ENCODE results near the gene ERI3. TPM values are rescaled to one million over a fixed set of nuclear protein-coding genes. Genes with fewer than 3 reads are reported as not detected.

Gene ERI3
- total RNA-seq, 1 donor from 2014 or later, result 58.3 TPM

DNA sequence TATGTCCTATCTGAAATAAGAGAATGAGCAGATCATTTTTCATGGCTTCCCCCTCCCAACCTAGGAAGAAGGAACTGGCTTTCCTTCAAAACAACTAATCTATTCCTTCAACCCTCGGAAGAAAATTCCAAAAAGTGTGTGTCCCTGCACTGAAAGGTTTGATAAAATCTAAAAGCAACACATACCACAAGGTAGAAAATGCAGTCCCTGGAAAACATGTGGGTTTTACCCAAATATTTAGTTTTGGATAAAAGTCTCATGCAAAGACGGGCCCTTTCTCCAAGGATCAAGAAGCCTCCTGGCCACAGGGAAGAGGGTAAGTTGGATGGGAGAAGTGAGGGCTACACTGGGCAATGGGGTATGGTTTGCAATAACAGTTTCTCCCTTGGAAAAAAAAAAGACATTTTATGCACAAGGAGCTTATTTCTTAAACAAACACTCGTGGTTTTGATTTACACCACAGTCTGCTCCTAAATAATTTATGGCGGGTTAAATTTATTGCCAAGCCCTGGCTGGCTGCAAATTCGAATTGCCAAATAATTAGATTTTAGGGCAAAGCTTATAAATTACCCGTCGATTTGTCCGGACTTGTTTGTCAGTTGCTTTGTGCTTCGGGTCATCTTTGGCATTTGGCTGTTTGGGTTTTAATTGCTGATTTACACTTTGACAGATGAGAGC is 28.9 kb downstream of the ERI3 start:
- DNase-seq (ENCODE audit: low read depth) (peak; percentile 40), FAIRE-seq (no peak)
- no peaks in the 10 kb centered on the region for H3K27me3 ChIP-seq (ENCODE audit: insufficient read depth, low read length)
- peak overlapping the region; percentile 43 for H3K27ac Mint-ChIP-seq (ENCODE audit: unreplicated experiment)
- no peak for TF ChIP-seq CTCF (IDR thresholded peaks at IDR 0.05; ENCODE audit: insufficient read depth, low read depth, low read length)
- TF ChIP-seq EZH2 (IDR thresholded peaks at IDR 0.05; ENCODE audit: insufficient read depth, low read length), result no peak
- no peaks in the 10 kb centered on the region for H3K9me3 ChIP-seq (ENCODE audit: insufficient read depth, low read depth, low read length)
- peak overlapping the region; percentile 70 for H3K4me2 ChIP-seq (ENCODE audit: low read length)
- no peaks in the 10 kb centered on the region for H3K9me3 Mint-ChIP-seq (ENCODE audit: unreplicated experiment)
- H3K4me1 ChIP-seq (ENCODE audit: insufficient read depth, low read length), result peaks cover 37% of the 10 kb centered on the region
- H3K79me2 ChIP-seq (ENCODE audit: insufficient read depth, low read length), result peaks cover 18% of the 10 kb centered on the region
- H3K4me1 Mint-ChIP-seq (ENCODE audit: low read depth, unreplicated experiment), result peaks cover 37% of the 10 kb centered on the region
- H3K27ac ChIP-seq (ENCODE audit: low read depth, low read length), result peak overlapping the region; percentile 92
- no peaks in the 10 kb centered on the region for H3K36me3 ChIP-seq (ENCODE audit: insufficient read depth, low read length)
- H2AFZ ChIP-seq (ENCODE audit: low read depth, low read length), result no peak overlapping the region
- H3K4me3 Mint-ChIP-seq (ENCODE audit: unreplicated experiment), result no peak overlapping the region
- peaks cover 19% of the 10 kb centered on the region for H4K20me1 ChIP-seq (ENCODE audit: insufficient read depth, low read length)
- no peak overlapping the region for H3K9ac ChIP-seq (ENCODE audit: low read length)
- no peak overlapping the region for H3K4me3 ChIP-seq (ENCODE audit: insufficient read depth, low read depth, low read length)
- H3K27me3 Mint-ChIP-seq (ENCODE audit: low read depth, unreplicated experiment), result no peaks in the 10 kb centered on the region
- H3K36me3 Mint-ChIP-seq (ENCODE audit: low read depth, unreplicated experiment), result peaks cover 10% of the 10 kb centered on the region

DNA sequence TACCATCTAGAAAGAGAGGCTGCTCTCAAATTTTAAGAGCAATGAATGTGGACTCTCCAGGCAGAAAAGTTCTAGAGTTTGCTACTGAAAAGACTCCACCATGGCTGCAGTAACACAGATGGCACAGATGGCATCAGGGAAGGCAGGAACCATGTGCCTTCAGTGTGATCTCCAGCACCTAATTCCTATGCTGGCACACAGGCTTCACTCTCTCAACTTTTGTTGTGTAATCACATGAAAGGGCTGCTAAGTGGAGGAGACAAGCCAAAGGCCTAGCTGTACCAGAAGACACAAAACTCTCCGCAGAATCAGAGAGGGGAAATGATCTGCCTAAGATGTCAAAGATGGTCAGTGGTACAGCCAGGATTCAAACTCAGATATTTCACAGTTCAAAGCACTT is 31.1 kb downstream of the ERI3 start:
- H3K4me3 Mint-ChIP-seq (ENCODE audit: unreplicated experiment), result no peak overlapping the region
- Histone ChIP-seq H3K79me2 (ENCODE audit: insufficient read depth, low read length) (peaks cover 7% of the 10 kb centered on the region), H3K9me3 (ENCODE audit: insufficient read depth, low read depth, low read length) (no peaks in the 10 kb centered on the region), H3K9ac (ENCODE audit: low read length) (no peak overlapping the region), H3K27ac (ENCODE audit: low read depth, low read length) (no peak overlapping the region), H3K4me1 (ENCODE audit: insufficient read depth, low read length) (peaks cover 31% of the 10 kb centered on the region), H3K36me3 (ENCODE audit: insufficient read depth, low read length) (no peaks in the 10 kb centered on the region), H2AFZ (ENCODE audit: low read depth, low read length) (no peak overlapping the region), H4K20me1 (ENCODE audit: insufficient read depth, low read length) (peaks cover 25% of the 10 kb centered on the region), H3K4me2 (ENCODE audit: low read length) (no peak overlapping the region), H3K4me3 (ENCODE audit: insufficient read depth, low read depth, low read length) (no peak overlapping the region), H3K27me3 (ENCODE audit: insufficient read depth, low read length) (no peaks in the 10 kb centered on the region)
- H3K4me1 Mint-ChIP-seq (ENCODE audit: low read depth, unreplicated experiment), result peaks cover 31% of the 10 kb centered on the region
- DNase-seq (ENCODE audit: low read depth) (no peak), FAIRE-seq (no peak)
- H3K9me3 Mint-ChIP-seq (ENCODE audit: unreplicated experiment), result no peaks in the 10 kb centered on the region
- no peak for TF ChIP-seq CTCF (IDR thresholded peaks at IDR 0.05; ENCODE audit: insufficient read depth, low read depth, low read length)
- no peak for TF ChIP-seq EZH2 (IDR thresholded peaks at IDR 0.05; ENCODE audit: insufficient read depth, low read length)
- H3K27me3 Mint-ChIP-seq (ENCODE audit: low read depth, unreplicated experiment), result no peaks in the 10 kb centered on the region
- peaks cover 6% of the 10 kb centered on the region for H3K36me3 Mint-ChIP-seq (ENCODE audit: low read depth, unreplicated experiment)
- no peak overlapping the region for H3K27ac Mint-ChIP-seq (ENCODE audit: unreplicated experiment)

DNA sequence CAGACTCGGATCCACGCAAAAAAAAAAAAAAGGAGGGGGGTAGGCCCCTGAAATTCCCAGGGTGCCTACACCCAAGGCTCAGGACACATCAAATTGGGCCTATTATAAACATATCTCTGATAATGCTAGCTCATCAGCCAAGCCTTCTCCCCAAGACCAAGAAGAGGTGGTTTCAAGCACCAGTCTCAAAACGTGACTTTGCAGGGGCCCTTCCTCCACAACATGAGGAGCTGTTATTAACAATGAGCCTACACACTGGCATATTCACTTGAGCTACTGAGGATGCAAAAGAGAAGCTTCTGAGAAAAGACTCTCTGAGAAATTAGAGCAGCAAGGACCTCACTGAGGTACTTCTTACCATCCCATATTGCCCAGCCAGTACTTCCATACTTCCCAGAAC is 32.7 kb downstream of the ERI3 start:
- Mint-ChIP-seq H3K27me3 (ENCODE audit: low read depth, unreplicated experiment) (no peaks in the 10 kb centered on the region), H3K9me3 (ENCODE audit: unreplicated experiment) (no peaks in the 10 kb centered on the region), H3K36me3 (ENCODE audit: low read depth, unreplicated experiment) (peaks cover 17% of the 10 kb centered on the region), H3K27ac (ENCODE audit: unreplicated experiment) (no peak overlapping the region), H3K4me1 (ENCODE audit: low read depth, unreplicated experiment) (peaks cover 28% of the 10 kb centered on the region), H3K4me3 (ENCODE audit: unreplicated experiment) (no peak overlapping the region)
- no peaks in the 10 kb centered on the region for H3K36me3 ChIP-seq (ENCODE audit: insufficient read depth, low read length)
- H2AFZ ChIP-seq (ENCODE audit: low read depth, low read length), result no peak overlapping the region
- FAIRE-seq (no peak), DNase-seq (ENCODE audit: low read depth) (no peak)
- no peak overlapping the region for H3K9ac ChIP-seq (ENCODE audit: low read length)
- no peak overlapping the region for H3K4me2 ChIP-seq (ENCODE audit: low read length)
- H3K4me1 ChIP-seq (ENCODE audit: insufficient read depth, low read length), result peaks cover 19% of the 10 kb centered on the region
- no peaks in the 10 kb centered on the region for H3K27me3 ChIP-seq (ENCODE audit: insufficient read depth, low read length)
- TF ChIP-seq CTCF (IDR thresholded peaks at IDR 0.05; ENCODE audit: insufficient read depth, low read depth, low read length) (no peak), EZH2 (IDR thresholded peaks at IDR 0.05; ENCODE audit: insufficient read depth, low read length) (no peak)
- H3K9me3 ChIP-seq (ENCODE audit: insufficient read depth, low read depth, low read length), result no peaks in the 10 kb centered on the region
- no peak overlapping the region for H3K27ac ChIP-seq (ENCODE audit: low read depth, low read length)
- H3K4me3 ChIP-seq (ENCODE audit: insufficient read depth, low read depth, low read length), result no peak overlapping the region
- peaks cover 34% of the 10 kb centered on the region for H4K20me1 ChIP-seq (ENCODE audit: insufficient read depth, low read length)
- H3K79me2 ChIP-seq (ENCODE audit: insufficient read depth, low read length), result peaks cover 7% of the 10 kb centered on the region
